D721Med (cell line): ENCODE measurements around the gene UACA.
"Not testable (repeated sequence)": the region's sequence is repeated elsewhere in the genome, so short reads cannot be mapped to it uniquely, and the experiment has no call there.

Source experiments
- DNase-seq: peaks from one replicate; pipeline ENCODE4 v3.0.0; 2011; ENCODE audit warnings: low spot score; ENCODE audit not compliant: insufficient read length
- FAIRE-seq: peaks from 2 replicates; lab custom pipeline; 2011; peaks lifted over from hg19 to GRCh38; lab: Jason Lieb, UNC
- CTCF ChIP-seq: IDR thresholded peaks from 2 replicates; pipeline ENCODE4 v1.5.1; 2012; ENCODE audit warnings: mild to moderate bottlenecking, control low read depth; ENCODE audit not compliant: insufficient read depth; ENCODE audit errors: missing control alignments

The UACA gene

GRCh38 chr15:70741677-70742293 is 21.6 kb downstream of the UACA start:
- FAIRE-seq (no peak), DNase-seq (no peak)

GRCh38 chr15:70741107-70741531 is 22.2 kb downstream of the UACA start:
- TF ChIP-seq CTCF = no peak
- FAIRE-seq = no peak
- DNase-seq = no peak

More at GRCh38 chr15:70741677-70742293, 21.6 kb downstream of the UACA start:
- TF ChIP-seq CTCF = no peak

- not testable (repeated sequence) for FAIRE-seq, DNase-seq
Measured at GRCh38 chr15:70735040-70735439, 28.3 kb downstream of the UACA start.

GRCh38 chr15:70729164-70729563 is 34.2 kb downstream of the UACA start:
- TF ChIP-seq CTCF = no peak
- DNase-seq (no peak), FAIRE-seq (no peak)

GRCh38 chr15:70726753-70727152 is 36.6 kb downstream of the UACA start:
- no peak for DNase-seq
- no peak for TF ChIP-seq CTCF
- FAIRE-seq = no peak

GRCh38 chr15:70723927-70724326 is 39.4 kb downstream of the UACA start:
- DNase-seq (no peak), FAIRE-seq (no peak)
- no peak for TF ChIP-seq CTCF

- TF ChIP-seq CTCF = no peak
- no peak for DNase-seq
- FAIRE-seq = no peak
Measured at GRCh38 chr15:70723122-70723422, 40.3 kb downstream of the UACA start.
